Measurements from ENCODE around the gene BTBD16. TPM values are rescaled to one million over a fixed set of nuclear protein-coding genes. Genes with fewer than 3 reads are reported as not detected.

The BTBD16 gene
- total RNA-seq, 1 donor = not detected

DNA sequence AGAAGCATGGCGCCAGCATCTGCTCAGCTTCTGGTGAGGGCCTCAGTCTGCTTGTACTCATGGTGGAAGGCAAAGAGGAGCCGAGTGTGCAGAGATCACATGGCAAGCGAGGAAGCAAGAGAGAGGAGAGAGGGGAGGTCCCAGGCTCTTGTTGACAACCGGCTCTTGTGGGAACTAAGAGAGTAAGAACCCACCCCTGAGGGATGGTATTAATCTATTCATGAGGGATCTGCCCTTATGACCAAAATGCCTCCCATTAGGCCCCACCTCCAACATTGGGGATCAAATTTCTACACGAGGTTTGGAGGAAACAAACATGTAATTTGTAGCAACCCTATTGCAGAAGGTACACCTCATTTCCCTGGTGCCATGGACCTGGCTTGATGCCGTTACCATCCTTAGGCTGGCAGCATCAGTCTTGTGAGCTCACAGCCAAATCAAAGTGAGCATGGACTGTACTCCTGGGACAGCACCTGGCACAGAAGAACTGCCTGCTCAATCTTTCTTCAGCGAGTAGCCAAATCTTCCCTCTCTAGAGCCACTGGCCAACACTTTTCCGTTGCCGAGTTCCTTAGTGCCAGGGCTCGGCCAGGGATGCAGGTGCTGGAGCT is 6.5 kb downstream of the BTBD16 start:
- H3K27me3 ChIP-seq (ENCODE audit: insufficient read depth, low read length) = no peaks in the 10 kb centered on the region
- H3K4me1 ChIP-seq (ENCODE audit: insufficient read depth, low read length) = no peaks in the 10 kb centered on the region
- H3K4me3 ChIP-seq (ENCODE audit: low read length) = no peak overlapping the region
- no peaks in the 10 kb centered on the region for H3K9me3 ChIP-seq (ENCODE audit: low read depth, low read length)

GRCh38 chr10:122279725-122280141 is 8.6 kb downstream of the BTBD16 start:
- H3K4me3 ChIP-seq (ENCODE audit: low read length) = no peak overlapping the region
- no peaks in the 10 kb centered on the region for H3K27me3 ChIP-seq (ENCODE audit: insufficient read depth, low read length)
- no peaks in the 10 kb centered on the region for H3K4me1 ChIP-seq (ENCODE audit: insufficient read depth, low read length)
- no peaks in the 10 kb centered on the region for H3K9me3 ChIP-seq (ENCODE audit: low read depth, low read length)

DNA sequence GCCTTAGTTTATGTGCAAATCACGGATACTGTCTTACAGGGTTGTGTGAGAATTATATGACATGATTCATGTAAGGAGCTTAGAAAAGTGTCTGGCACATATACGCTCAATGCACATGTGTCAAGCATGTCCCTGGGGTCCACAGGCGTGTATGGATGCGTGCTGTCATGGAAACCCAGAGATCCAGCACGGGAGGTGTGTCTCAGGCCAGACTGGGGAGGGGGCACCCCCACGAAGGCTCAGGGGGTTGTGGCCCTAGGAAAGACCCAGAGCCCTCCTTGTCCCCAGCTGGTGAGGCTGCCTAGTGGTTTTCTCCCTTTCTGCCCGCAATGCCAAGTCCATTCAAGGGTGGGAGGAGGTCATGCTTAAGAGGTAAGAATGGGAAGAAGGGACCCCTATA is 9.1 kb downstream of the BTBD16 start:
- Histone ChIP-seq H3K4me1 (ENCODE audit: insufficient read depth, low read length) (no peaks in the 10 kb centered on the region), H3K27me3 (ENCODE audit: insufficient read depth, low read length) (no peaks in the 10 kb centered on the region), H3K9me3 (ENCODE audit: low read depth, low read length) (no peaks in the 10 kb centered on the region), H3K4me3 (ENCODE audit: low read length) (no peak overlapping the region)

DNA sequence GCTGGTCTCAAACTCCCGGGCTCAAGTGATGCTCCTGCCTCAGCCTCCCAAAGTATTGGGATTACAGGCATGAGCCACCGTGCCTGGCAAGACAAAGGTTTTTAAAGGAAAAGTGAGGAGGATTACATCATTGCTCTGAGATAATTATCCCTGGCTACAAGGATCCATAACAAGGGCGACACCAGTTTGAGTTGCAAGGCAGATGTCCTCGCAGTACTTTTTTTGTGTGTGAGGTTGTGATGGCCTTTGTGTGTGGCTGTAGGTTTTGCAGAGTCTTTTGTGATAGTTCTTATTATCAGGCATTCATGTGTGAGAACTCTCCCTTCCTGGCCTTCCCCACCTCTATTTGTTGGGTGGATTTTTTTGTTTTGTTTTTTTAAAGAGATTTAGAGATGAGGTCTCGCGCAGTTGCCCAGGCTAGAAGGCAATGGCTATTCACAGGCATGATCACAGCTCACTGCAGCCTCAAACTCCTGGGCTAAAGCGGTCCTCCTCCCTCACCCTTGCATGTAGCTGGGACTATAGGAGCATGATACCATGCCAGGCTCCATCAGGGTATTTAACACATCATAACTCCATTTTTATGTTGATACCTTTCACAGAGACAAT is 10.0 kb downstream of the BTBD16 start:
- no peaks in the 10 kb centered on the region for H3K4me1 ChIP-seq (ENCODE audit: insufficient read depth, low read length)
- no peaks in the 10 kb centered on the region for H3K27me3 ChIP-seq (ENCODE audit: insufficient read depth, low read length)
- H3K4me3 ChIP-seq (ENCODE audit: low read length) = no peak overlapping the region
- H3K9me3 ChIP-seq (ENCODE audit: low read depth, low read length) = no peaks in the 10 kb centered on the region

DNA sequence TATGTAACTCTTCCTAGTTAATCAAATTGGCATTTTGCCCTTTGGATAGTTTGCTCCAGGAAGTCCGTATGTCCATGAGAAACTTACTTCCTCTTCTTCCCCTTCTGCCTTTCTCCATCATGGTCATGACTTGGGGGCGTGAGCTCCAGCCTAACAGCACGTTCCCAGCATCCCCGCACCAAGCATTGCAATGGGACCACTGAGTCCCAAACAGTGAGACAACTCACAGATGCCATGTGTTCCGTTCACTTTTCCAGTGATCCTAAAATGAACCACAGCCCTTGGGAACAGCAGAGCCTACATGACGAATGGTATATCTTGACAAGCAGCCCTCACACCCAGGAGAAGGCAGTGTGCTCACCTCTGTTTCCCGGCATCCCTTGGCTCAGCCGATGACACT is 10.7 kb downstream of the BTBD16 start:
- no peak overlapping the region for H3K4me3 ChIP-seq (ENCODE audit: low read length)
- no peaks in the 10 kb centered on the region for H3K4me1 ChIP-seq (ENCODE audit: insufficient read depth, low read length)
- no peaks in the 10 kb centered on the region for H3K9me3 ChIP-seq (ENCODE audit: low read depth, low read length)
- no peaks in the 10 kb centered on the region for H3K27me3 ChIP-seq (ENCODE audit: insufficient read depth, low read length)

DNA sequence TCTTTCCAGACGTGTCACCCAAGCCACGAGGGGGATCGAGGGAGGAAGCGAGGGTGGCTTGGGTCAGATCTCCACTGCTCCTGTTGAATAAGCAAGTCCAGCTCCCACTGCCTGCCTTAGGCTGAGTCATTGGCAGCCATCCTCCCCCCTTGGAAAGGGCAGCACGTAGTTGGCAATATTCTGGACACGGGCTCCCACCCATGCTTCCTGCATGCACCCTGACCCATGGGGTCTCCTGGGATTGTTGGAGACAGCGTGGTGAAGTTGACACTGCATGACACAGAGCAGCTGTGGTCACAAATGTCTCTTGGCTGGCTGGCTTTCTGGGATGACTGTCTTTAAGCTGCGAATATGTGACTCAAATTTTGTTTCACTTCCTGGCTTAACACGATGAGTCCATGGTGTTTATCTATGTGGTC is 11.2 kb downstream of the BTBD16 start:
- Histone ChIP-seq H3K4me1 (ENCODE audit: insufficient read depth, low read length) (no peaks in the 10 kb centered on the region), H3K27me3 (ENCODE audit: insufficient read depth, low read length) (no peaks in the 10 kb centered on the region), H3K9me3 (ENCODE audit: low read depth, low read length) (no peaks in the 10 kb centered on the region), H3K4me3 (ENCODE audit: low read length) (no peak overlapping the region)

DNA sequence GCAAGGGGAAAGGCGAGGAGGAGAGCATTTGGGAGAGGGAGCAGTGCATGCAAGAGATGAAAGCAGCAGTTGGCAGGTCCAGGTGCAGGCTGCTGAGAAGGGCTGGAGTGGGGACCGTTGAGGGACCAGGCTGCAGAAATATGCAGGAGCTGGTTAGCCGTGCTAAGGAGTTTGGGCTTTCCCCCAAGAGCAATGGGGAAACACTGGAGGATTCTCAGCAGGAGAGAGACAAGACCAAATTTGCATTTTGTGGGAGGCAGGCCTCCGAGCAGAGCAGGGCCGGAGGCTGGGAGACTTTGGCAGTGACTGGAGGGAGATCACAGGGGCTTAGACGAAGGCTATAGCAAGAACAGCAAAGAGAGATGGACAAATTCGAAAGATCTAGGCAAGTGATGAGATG is 11.8 kb downstream of the BTBD16 start:
- no peaks in the 10 kb centered on the region for H3K9me3 ChIP-seq (ENCODE audit: low read depth, low read length)
- H3K27me3 ChIP-seq (ENCODE audit: insufficient read depth, low read length) = no peaks in the 10 kb centered on the region
- no peak overlapping the region for H3K4me3 ChIP-seq (ENCODE audit: low read length)
- no peaks in the 10 kb centered on the region for H3K4me1 ChIP-seq (ENCODE audit: insufficient read depth, low read length)

DNA sequence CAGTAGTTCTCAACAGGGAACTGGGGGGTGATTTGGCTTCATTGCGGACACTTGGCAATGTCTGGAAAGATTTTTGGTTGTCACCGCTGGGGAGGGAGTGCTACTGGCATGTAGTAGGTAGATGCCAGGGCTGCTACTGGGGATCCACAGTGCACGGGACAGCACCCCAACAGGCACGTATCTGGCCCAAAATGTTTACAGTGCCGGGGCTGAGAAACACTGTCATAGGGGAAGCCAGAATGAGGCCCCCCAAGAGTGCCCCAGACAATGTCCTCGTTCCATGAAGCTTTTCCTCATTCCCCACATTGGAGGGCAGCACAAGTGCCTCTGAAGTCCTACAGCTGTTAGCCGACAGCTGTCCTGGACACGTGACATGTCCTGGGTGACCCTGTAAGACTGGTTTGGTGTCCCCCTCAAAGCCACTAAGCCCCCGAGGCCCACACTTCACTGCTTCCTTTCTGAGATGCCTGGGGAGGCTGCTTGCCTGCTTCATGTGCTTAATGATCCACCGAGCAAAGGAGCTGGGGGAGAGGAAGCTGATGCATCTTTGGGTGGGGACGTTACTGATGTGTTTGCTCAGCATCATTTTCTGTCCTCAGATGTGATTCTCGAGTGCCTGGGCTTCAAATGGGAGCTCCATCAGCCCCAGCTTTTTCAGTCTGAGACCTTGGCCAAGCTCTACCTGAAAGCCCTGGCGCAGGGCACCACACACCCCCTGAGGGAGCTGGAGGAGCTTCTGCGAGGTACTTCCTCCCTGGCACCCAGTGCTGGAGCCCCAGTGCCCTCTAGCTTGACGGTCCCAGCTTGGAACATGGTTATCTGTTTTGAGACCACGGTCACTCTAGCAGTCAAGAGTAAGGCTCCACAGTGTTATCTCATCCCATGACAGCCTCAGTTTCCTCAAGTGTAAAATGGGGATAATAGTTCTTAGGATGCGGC is 14.7 kb downstream of the BTBD16 start:
- Histone ChIP-seq H3K4me1 (ENCODE audit: insufficient read depth, low read length) (no peaks in the 10 kb centered on the region), H3K9me3 (ENCODE audit: low read depth, low read length) (no peaks in the 10 kb centered on the region), H3K27me3 (ENCODE audit: insufficient read depth, low read length) (no peaks in the 10 kb centered on the region), H3K4me3 (ENCODE audit: low read length) (no peak overlapping the region)

DNA sequence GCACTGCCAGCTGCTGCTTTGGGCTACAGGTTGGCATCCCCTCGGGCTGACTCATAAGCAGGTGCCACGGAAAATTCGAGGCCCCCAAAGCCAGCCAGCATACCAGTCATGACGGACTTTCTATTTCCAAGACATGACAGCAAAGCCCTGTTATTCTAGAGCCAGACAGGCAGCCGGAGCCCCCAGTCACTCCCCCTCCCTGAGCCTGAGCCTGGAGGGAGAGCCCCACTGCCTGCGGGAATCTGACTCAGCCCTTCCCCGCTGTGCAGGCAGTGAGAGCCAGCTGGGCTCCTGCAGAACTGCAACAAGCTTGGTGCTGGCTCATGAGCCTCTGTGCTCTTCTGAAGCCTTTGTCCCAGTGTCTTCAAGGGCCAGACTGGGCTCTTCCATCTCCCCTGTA is 15.8 kb downstream of the BTBD16 start:
- no peaks in the 10 kb centered on the region for H3K27me3 ChIP-seq (ENCODE audit: insufficient read depth, low read length)
- H3K4me3 ChIP-seq (ENCODE audit: low read length) = no peak overlapping the region
- H3K4me1 ChIP-seq (ENCODE audit: insufficient read depth, low read length) = no peaks in the 10 kb centered on the region
- no peaks in the 10 kb centered on the region for H3K9me3 ChIP-seq (ENCODE audit: low read depth, low read length)

DNA sequence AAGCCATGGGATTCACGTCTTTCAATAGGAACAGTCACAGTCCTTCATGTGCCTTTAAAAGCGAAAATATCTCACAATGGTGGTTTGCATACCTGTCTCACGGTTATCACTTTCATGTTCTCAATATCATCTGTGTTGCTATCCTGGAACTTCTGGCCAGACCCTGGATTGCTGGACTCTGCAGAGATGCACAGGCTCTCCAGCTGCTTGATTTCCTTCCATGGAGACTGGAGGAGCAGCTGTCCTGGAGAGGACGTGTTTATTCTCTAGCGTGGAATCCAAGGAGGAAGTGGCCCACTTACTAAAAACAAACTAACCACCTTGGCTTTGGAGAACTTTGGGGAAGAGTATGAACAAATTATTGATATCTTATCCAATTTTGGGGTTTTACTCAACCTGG is 16.5 kb downstream of the BTBD16 start:
- Histone ChIP-seq H3K4me3 (ENCODE audit: low read length) (no peak overlapping the region), H3K9me3 (ENCODE audit: low read depth, low read length) (no peaks in the 10 kb centered on the region), H3K4me1 (ENCODE audit: insufficient read depth, low read length) (no peaks in the 10 kb centered on the region), H3K27me3 (ENCODE audit: insufficient read depth, low read length) (no peaks in the 10 kb centered on the region)

- H3K9me3 ChIP-seq (ENCODE audit: low read depth, low read length) = no peaks in the 10 kb centered on the region
- H3K4me3 ChIP-seq (ENCODE audit: low read length) = no peak overlapping the region
- no peaks in the 10 kb centered on the region for H3K4me1 ChIP-seq (ENCODE audit: insufficient read depth, low read length)
- H3K27me3 ChIP-seq (ENCODE audit: insufficient read depth, low read length) = no peaks in the 10 kb centered on the region
These were observed 17.2 kb downstream of the BTBD16 start for GRCh38 chr10:122288262-122288661.

DNA sequence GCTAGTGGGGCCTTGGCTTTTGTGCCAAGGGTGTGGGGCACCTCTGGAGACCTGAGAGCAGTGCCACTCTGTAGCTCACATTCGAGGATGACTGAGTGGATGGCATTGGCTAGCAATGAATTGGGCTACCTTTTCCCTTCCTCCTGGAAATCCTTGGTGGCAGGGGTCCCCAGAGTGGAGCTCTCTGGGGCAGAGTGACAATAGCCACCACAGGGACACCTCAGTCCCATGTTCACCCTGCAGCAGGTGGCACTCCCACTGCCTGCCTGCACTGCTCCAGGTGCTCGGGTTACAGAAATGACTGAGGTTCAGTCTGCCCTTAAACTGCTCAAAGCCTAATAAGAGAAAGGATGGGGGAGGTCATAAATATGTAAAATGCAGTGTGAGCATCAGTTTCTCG is 17.8 kb downstream of the BTBD16 start:
- no peaks in the 10 kb centered on the region for H3K9me3 ChIP-seq (ENCODE audit: low read depth, low read length)
- no peak overlapping the region for H3K4me3 ChIP-seq (ENCODE audit: low read length)
- H3K4me1 ChIP-seq (ENCODE audit: insufficient read depth, low read length) = no peaks in the 10 kb centered on the region
- no peaks in the 10 kb centered on the region for H3K27me3 ChIP-seq (ENCODE audit: insufficient read depth, low read length)

DNA sequence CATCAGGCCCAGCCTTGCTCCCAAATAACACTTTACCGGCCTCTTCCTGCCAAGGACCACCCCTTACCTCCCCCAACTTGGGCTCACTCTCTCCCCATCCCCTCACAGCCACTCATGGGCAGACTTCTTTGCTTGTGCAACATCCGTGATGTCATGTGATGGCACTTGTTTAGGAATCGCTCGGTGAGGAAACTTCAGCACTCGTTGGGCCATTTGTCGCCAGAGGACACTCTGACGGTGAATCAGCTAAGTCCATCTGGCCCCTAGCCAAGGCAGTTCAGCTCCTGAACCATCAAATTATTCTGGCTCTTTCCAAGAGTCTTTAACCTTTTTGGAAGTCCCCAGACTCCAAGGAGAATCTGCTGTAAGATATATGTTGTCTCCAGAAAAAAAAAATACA is 19.2 kb downstream of the BTBD16 start:
- Histone ChIP-seq H3K27me3 (ENCODE audit: insufficient read depth, low read length) (no peaks in the 10 kb centered on the region), H3K4me3 (ENCODE audit: low read length) (no peak overlapping the region), H3K4me1 (ENCODE audit: insufficient read depth, low read length) (no peaks in the 10 kb centered on the region), H3K9me3 (ENCODE audit: low read depth, low read length) (no peaks in the 10 kb centered on the region)

DNA sequence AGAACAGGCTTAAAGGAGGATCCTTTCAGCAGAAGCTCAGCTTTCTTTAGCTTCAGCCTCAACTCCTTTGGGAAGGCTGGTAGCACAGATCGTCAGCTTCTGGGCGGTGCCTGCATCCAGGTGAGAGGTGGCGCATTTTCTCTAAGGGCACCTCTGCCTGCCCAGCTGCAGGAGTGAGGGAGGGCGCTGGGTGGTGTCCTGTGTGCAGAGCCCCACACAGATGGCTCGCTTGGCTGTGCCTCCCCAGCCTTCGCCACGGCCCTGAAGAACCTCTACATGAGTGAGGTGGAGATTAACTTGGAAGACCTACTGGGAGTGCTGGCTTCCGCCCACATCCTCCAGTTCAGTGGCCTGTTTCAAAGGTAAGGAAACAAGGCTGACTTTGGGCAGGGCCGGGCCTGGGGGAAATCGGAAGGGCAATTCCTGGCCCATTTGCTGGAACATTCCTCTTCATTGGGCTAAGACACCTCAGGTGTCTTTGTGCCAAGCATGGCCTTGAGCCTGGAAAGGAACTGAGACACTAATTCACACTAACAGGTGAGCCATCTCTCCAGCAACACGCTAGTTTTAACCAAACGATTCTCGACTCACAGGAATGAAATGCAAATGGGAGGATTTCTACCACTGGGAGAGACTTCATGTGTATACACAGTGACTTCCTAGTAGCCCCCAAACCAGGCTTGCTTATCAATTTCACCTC is 19.9 kb downstream of the BTBD16 start:
- no peaks in the 10 kb centered on the region for H3K4me1 ChIP-seq (ENCODE audit: insufficient read depth, low read length)
- no peaks in the 10 kb centered on the region for H3K27me3 ChIP-seq (ENCODE audit: insufficient read depth, low read length)
- no peaks in the 10 kb centered on the region for H3K9me3 ChIP-seq (ENCODE audit: low read depth, low read length)
- no peak overlapping the region for H3K4me3 ChIP-seq (ENCODE audit: low read length)

DNA sequence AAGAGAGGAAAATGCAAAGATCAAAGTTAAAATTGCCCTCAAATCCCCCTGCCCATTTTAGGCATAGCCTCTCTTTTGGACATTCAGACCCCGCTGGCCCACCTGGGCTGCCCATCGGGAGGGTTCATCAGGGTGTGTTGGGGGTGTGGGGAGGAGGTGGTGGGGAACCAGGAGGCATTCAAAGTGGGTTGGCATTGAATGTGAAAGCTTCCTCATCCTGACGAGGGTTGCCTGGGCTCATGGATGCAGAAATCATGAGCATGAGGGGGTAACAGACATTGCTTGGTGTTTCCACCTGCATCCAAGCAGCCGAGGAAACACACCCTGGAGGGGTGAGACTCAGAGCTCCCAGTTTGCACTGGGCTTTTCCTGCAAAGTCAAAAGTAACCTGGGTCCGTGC is 20.6 kb downstream of the BTBD16 start:
- H3K27me3 ChIP-seq (ENCODE audit: insufficient read depth, low read length) = no peaks in the 10 kb centered on the region

More for the DNA sequence above, 20.6 kb downstream of the BTBD16 start:
- H3K9me3 ChIP-seq (ENCODE audit: low read depth, low read length) = no peaks in the 10 kb centered on the region
- H3K4me3 ChIP-seq (ENCODE audit: low read length) = no peak overlapping the region
- H3K4me1 ChIP-seq (ENCODE audit: insufficient read depth, low read length) = no peaks in the 10 kb centered on the region
